Esophagus muscularis mucosa (tissue), 3 donors: ENCODE data around the gene CNTNAP2.

Experiments used
- EP300 ChIP-seq: sonication (generic); formaldehyde crosslinking; IDR thresholded peaks from one replicate; pipeline ENCODE4 v1.6.1; 2017; ENCODE audit warnings: antibody characterized with exemption
- POLR2A ChIP-seq: fragments of 450-650 bp; IDR thresholded peaks from one replicate; pipeline ENCODE4 v1.6.1; 2017; ENCODE audit warnings: antibody characterized with exemption, moderate library complexity, mild to moderate bottlenecking, low read depth
- POLR2AphosphoS5 ChIP-seq, 2 donors: sonication (generic); formaldehyde crosslinking; IDR thresholded peaks; one replicate each; pipeline ENCODE4 v1.6.1; 2017; ENCODE audit warnings: antibody characterized with exemption in 2 of 2

DNA sequence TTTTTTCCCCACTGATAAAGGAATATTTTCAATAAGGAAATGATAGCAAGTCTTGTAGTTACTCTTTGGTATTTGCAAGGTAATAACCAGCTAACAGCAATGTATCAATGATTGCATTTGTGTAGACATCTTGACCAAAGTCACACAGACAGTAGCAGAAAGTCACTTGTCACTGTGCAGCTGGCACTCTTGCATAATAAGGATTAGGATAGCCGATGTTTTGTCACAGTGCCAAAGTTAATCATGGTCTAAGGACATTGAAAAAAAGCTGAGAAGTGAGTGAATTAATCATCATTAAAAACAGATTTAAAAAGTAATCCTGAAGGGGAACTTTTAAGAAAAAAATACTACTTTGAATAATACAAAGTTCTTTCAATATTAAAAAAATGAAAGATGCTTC lies 1639.7 kb downstream of the CNTNAP2 start:
- no peak for TF ChIP-seq EP300
- no peak for TF ChIP-seq POLR2A
- TF ChIP-seq POLR2AphosphoS5 (IDR thresholded peaks at IDR 0.05) = no peak
